ENCODE results near the gene KLHL22. TPM values are rescaled to one million over a fixed set of nuclear protein-coding genes. Genes with fewer than 3 reads are reported as not detected.
"Not testable (repeated sequence)": the region's sequence is repeated elsewhere in the genome, so short reads cannot be mapped to it uniquely, and the experiment has no call there.

KLHL22 gene
- total RNA-seq, 3 donors from 2014 or later: 4.6 to 5.8 (median 5.7) TPM

DNA sequence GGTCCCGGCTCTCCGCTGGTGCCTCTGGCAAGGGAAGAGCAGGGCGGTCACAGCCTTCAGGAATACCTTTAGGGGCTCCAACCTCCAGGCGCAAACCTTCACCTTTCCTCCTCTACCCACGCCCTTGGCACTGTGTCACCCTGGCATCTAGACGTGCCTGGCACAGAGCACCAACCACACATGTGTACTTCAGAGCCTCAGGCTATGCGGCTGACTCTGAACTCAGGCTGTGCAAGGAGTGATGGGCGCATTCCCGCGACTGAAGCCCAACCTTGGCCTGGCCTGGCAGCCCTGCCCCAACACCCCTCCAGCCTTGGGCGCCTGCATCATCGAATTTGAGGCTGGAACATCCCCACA lies 69.4 kb downstream of the KLHL22 start:
- H3K9me3 Mint-ChIP-seq: no peaks in the 10 kb centered on the region
- ATAC-seq: no peak
- peaks cover 31% of the 10 kb centered on the region for H3K27me3 Mint-ChIP-seq (ENCODE audit: low read depth)
- no peak for DNase-seq
- H3K4me1 Mint-ChIP-seq (ENCODE audit: low read depth): peaks cover 20% of the 10 kb centered on the region
- no peak overlapping the region for H3K4me3 Mint-ChIP-seq
- no peaks in the 10 kb centered on the region for H3K36me3 Mint-ChIP-seq (ENCODE audit: insufficient read depth)

GRCh38 chr22:20425566-20426258 lies 69.9 kb downstream of the KLHL22 start:
- Mint-ChIP-seq H3K27me3 (ENCODE audit: low read depth) (peaks cover 31% of the 10 kb centered on the region), H3K4me3 (no peak overlapping the region), H3K36me3 (ENCODE audit: insufficient read depth) (no peaks in the 10 kb centered on the region), H3K9me3 (no peaks in the 10 kb centered on the region), H3K4me1 (ENCODE audit: low read depth) (peaks cover 20% of the 10 kb centered on the region)
- ATAC-seq (no peak), DNase-seq (no peak)

DNA sequence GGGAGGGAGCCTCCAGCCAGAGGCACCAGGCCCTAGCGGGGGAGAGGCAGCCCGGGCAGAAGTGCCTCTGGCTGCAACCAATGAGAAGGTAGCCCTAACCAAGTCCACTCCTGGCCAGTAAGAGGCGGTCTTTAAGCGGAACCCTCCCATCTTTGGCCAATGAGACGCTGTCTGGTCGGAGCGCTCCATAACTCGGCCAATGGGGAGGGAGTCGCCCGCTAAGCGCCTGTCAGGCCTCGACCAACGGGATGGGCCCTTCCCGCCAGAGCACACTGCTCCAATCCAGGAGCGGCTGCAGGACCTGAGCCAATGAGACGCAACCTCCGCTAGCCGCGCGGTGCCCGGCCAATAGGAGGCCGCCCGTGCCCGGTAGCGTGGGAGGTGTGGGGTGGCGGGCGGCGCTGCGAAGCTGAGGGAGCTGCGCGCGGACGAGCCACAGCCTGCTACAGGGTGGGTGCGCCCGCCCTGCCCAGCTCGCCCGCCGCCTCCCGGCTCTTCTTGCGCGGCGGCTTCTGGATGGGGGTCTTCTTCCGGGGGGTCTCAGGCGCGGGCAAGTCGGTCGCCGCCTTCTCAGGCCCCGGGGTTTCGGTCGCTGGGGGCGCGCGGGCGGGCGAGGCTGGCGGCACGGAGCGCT lies 70.5 kb downstream of the KLHL22 start:
- no peaks in the 10 kb centered on the region for H3K9me3 Mint-ChIP-seq
- peak overlapping the region; percentile 35 for H3K4me3 Mint-ChIP-seq
- ATAC-seq: peak in 1 of 2 donors; percentile 32
- H3K36me3 Mint-ChIP-seq (ENCODE audit: insufficient read depth): no peaks in the 10 kb centered on the region
- H3K27me3 Mint-ChIP-seq (ENCODE audit: low read depth): peaks cover 31% of the 10 kb centered on the region
- DNase-seq: no peak
- H3K4me1 Mint-ChIP-seq (ENCODE audit: low read depth): peaks cover 15% of the 10 kb centered on the region

DNA sequence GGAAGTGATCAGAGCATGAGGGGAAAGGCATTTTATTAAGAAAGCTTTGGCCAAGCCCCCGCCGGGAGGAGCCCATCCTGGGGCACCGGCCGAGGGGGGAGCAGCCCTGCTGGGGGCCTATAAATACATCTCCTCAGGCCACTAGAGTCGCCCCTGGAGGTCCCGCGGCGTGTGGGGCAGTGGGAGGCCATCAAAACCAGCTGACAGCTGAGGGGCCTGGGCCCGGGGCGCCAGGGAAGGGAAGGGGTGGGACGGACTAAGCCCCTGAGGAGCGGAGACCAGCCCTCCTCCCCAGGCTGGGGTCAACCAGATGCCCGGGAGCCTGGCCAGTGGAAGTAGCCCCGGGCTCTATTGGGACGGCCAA lies 71.0 kb downstream of the KLHL22 start:
- ATAC-seq: no peak
- no peak for DNase-seq
- Mint-ChIP-seq H3K4me1 (ENCODE audit: low read depth) (peaks cover 13% of the 10 kb centered on the region), H3K36me3 (ENCODE audit: insufficient read depth) (no peaks in the 10 kb centered on the region), H3K9me3 (no peaks in the 10 kb centered on the region), H3K4me3 (peak overlapping the region; percentile 39), H3K27me3 (ENCODE audit: low read depth) (peaks cover 31% of the 10 kb centered on the region)

DNA sequence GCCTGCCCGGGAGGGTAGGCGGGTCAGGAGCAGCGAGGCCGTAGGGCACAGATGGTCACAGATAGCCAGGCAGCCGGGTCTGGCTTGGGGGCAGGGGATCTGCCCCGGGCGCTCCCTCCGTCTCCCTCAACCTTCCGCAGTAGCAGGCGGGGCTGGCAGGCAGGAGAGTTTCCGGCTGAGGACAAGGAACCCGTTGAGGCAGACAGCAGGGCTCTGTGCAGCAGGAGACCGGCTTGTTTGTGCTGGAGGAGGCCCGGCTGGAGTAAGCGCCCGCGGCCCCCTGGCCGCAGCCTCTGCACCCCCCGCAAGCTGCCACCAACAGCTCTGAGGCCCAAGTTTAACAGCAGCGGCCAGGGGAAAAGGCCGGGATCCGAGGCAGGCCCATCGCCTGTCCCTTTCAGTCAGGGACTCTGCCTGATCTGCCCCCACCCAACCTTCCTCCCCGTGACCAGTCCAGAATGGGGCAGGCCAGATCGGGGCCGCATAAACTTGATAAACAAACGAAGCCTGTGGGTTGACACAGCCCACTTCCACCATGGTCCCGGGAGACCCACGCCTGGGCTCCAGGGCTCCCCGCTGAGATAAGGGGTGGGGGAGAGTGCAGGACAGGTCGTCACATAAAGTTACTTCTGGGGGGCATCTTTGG lies 71.6 kb downstream of the KLHL22 start:
- Mint-ChIP-seq H3K4me1 (ENCODE audit: low read depth) (peaks cover 11% of the 10 kb centered on the region), H3K36me3 (ENCODE audit: insufficient read depth) (no peaks in the 10 kb centered on the region), H3K4me3 (peak overlapping the region; percentile 39), H3K9me3 (no peaks in the 10 kb centered on the region), H3K27me3 (ENCODE audit: low read depth) (peaks cover 30% of the 10 kb centered on the region)
- DNase-seq (no peak), ATAC-seq (no peak)

DNA sequence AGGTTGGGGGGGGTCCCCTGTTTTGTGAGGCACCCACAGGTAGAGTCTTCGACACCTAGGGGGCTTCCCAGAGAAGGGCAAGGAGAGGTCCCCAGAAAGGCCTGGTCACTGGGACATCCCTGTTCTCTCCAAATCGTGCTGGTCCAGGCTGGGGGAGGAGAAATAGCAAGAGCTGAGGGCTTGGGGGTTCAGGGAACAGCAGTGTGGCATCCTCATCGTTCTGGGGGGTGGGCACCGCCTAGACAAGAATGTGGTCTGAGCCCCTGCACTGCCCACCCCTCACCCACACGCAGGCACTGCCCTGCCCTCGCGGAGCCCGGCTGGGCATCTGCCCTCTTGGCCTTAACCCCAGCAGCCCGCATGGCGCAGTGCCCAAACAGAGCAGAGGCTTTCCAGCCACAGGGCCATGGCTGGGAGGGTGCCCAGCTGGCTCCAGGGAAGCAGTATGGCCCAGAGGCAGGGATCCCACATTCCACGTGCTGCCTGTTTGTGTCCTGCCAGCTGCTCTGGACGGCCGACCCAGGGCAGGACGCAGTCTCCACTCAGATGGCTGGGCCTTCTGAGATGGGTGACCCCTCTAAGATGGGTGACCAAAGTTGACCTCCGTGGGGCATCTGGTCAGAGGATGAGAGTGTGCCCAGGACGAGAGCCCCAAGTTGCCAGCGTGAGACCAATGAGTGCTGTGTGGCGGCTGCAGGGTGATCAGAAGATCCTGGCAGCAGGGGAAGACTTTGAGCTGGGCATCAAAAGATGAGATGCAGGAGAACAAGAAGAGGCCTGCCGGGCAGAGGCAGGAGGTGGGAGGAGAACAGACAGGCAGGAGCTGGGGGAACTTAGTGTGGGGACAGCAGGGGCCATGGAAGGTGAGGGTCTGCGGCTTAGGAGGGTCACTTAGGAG lies 72.3 kb downstream of the KLHL22 start:
- no peak overlapping the region for H3K4me3 Mint-ChIP-seq
- H3K27me3 Mint-ChIP-seq (ENCODE audit: low read depth): peaks cover 28% of the 10 kb centered on the region
- no peak for ATAC-seq
- no peak for DNase-seq
- peaks cover 6% of the 10 kb centered on the region for H3K4me1 Mint-ChIP-seq (ENCODE audit: low read depth)
- no peaks in the 10 kb centered on the region for H3K36me3 Mint-ChIP-seq (ENCODE audit: insufficient read depth)
- no peaks in the 10 kb centered on the region for H3K9me3 Mint-ChIP-seq

DNA sequence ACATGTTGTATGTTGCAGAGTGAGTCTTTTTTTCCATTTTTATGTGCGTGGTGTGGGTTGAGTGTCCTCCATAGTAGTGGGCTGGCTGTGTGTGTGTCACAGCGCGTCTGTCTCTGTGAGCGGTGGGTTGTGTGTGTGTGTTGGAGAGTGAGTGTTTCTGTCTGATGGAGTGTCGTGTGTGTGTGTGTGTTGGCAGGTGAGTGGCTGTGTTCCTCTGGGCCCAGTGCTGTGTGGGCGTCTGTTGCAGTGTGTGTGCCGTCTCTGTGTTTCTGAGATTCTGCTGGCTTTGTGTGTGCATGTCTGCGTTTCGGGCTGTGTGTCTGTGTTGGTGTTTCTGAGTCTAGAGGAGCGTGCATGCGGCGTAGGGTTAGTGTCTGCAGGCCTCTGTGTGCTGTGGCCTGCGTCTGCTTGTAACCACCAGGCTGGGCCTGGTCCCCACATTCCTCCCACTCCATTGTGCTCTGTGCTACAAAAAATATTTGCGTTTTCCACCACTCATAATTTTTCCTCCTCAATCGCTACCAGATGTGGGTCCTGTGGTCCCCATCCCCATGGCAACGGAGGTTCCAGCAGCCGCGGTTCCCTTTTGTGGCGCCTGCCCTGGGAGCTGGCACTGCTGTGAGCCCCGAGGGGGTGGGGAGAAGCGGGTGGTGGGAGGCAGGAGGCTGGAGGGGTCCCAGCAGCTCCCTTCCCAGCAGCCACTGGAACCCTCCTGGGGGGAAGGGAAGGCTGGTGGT lies 73.2 kb downstream of the KLHL22 start:
- DNase-seq (no peak), ATAC-seq (peak in 1 of 2 donors; percentile 29)
- H3K4me3 Mint-ChIP-seq: no peak overlapping the region
- H3K9me3 Mint-ChIP-seq: no peaks in the 10 kb centered on the region
- no peaks in the 10 kb centered on the region for H3K36me3 Mint-ChIP-seq (ENCODE audit: insufficient read depth)
- peaks cover 6% of the 10 kb centered on the region for H3K4me1 Mint-ChIP-seq (ENCODE audit: low read depth)
- H3K27me3 Mint-ChIP-seq (ENCODE audit: low read depth): peaks cover 26% of the 10 kb centered on the region

DNA sequence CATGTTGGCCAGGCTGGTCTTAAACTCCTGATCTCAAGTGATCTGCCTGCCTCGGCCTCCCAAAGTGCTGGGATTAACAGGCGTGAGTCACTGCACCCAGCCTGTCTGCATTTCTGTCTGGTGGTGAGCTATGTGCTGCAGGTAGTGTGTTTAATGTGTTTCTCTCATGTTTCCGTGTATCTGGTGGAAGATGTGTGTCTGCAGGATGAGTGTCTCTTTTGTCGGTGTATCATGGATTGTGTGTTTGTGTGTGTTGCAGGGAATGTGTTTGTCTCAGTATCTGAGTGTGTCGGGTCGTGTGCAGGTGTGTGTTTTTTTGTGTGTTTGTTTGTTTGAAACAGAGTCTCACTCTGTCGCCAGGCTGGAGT lies 74.1 kb downstream of the KLHL22 start:
- DNase-seq (no peak), ATAC-seq (no peak)
- H3K27me3 Mint-ChIP-seq (ENCODE audit: low read depth): peaks cover 17% of the 10 kb centered on the region
- no peaks in the 10 kb centered on the region for H3K9me3 Mint-ChIP-seq
- peaks cover 4% of the 10 kb centered on the region for H3K4me1 Mint-ChIP-seq (ENCODE audit: low read depth)
- H3K36me3 Mint-ChIP-seq (ENCODE audit: insufficient read depth): no peaks in the 10 kb centered on the region
- no peak overlapping the region for H3K4me3 Mint-ChIP-seq

GRCh38 chr22:20420157-20420842 lies 75.3 kb downstream of the KLHL22 start:
- DNase-seq (no peak), ATAC-seq (no peak)
- Mint-ChIP-seq H3K4me1 (ENCODE audit: low read depth) (peaks cover 2% of the 10 kb centered on the region), H3K27me3 (ENCODE audit: low read depth) (peaks cover 16% of the 10 kb centered on the region), H3K4me3 (no peak overlapping the region), H3K9me3 (no peaks in the 10 kb centered on the region), H3K36me3 (ENCODE audit: insufficient read depth) (no peaks in the 10 kb centered on the region)

- Mint-ChIP-seq H3K4me3 (no peak overlapping the region), H3K27me3 (ENCODE audit: low read depth) (peaks cover 12% of the 10 kb centered on the region), H3K4me1 (ENCODE audit: low read depth) (peaks cover 2% of the 10 kb centered on the region), H3K36me3 (ENCODE audit: insufficient read depth) (no peaks in the 10 kb centered on the region), H3K9me3 (no peaks in the 10 kb centered on the region)
- DNase-seq (no peak), ATAC-seq (no peak)
Measured at GRCh38 chr22:20419664-20419951, 76.0 kb downstream of the KLHL22 start.

- DNase-seq (peak; percentile 69), ATAC-seq (peak; percentile 51 to 65)
- Mint-ChIP-seq H3K36me3 (ENCODE audit: insufficient read depth) (no peaks in the 10 kb centered on the region), H3K9me3 (no peaks in the 10 kb centered on the region), H3K27me3 (ENCODE audit: low read depth) (peaks cover 4% of the 10 kb centered on the region), H3K4me3 (peak overlapping the region; percentile 27), H3K4me1 (ENCODE audit: low read depth) (no peaks in the 10 kb centered on the region)
Measured at GRCh38 chr22:20418211-20418788, 77.3 kb downstream of the KLHL22 start.

DNA sequence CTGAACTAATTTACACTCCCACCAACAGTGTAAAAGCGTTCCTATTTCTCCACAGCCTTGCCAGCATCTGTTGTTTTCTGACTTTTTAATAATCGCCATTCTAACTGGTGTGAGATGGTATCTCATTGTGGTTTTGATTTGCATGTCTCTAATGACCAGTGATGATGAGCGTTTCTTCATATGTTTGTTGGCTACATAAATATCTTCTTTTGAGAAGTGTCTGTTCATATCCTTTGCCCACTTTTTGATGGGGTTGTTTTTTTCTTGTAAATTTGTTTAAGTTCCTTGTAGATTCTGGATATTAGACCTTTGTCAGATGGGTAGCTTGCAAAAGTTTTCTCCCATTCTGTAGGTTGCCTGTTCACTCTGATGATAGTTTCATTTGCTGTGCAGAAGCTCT lies 79.9 kb downstream of the KLHL22 start:
- H3K9me3 Mint-ChIP-seq; ATAC-seq; H3K4me3 Mint-ChIP-seq; H3K4me1 Mint-ChIP-seq (ENCODE audit: low read depth); H3K36me3 Mint-ChIP-seq (ENCODE audit: insufficient read depth); DNase-seq; H3K27me3 Mint-ChIP-seq (ENCODE audit: low read depth): not testable (repeated sequence)

DNA sequence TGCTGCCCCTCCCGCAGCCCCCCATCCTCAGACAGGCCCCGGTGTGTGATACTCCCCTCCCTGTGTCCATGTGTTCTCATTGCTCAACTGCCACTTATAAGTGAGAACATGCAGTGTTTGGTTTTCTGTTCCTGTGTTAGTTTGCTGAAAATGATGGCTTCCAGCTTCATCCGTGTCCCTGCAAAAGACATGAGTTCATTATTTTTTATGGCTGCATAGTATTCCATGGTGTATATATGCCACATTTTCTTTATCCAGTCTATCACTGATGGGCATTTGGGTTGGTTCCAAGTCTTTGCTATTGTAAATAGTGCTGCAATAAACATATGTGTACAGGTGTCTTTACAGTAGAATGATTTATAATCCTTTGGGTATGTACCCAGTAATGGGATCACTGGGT lies 80.4 kb downstream of the KLHL22 start:
- H3K27me3 Mint-ChIP-seq (ENCODE audit: low read depth); H3K9me3 Mint-ChIP-seq; H3K4me1 Mint-ChIP-seq (ENCODE audit: low read depth); H3K36me3 Mint-ChIP-seq (ENCODE audit: insufficient read depth); H3K4me3 Mint-ChIP-seq; DNase-seq; ATAC-seq: not testable (repeated sequence)

Data from activated T-cell treated with anti-CD3 and anti-CD28 coated beads, Interleukin-2, amount 50 U/mL, for 4 hours (primary cell).